ENCODE measurements around the gene PCYT2. TPM values are rescaled to one million over a fixed set of nuclear protein-coding genes. Genes with fewer than 3 reads are reported as not detected.

The PCYT2 gene
- total and polyA plus RNA-seq, 9 of the 15 experiments (the other 6 are each of a cell fraction or from before 2014, with no cell fraction given), result 0.92 to 134 (median 82.5) TPM

DNA sequence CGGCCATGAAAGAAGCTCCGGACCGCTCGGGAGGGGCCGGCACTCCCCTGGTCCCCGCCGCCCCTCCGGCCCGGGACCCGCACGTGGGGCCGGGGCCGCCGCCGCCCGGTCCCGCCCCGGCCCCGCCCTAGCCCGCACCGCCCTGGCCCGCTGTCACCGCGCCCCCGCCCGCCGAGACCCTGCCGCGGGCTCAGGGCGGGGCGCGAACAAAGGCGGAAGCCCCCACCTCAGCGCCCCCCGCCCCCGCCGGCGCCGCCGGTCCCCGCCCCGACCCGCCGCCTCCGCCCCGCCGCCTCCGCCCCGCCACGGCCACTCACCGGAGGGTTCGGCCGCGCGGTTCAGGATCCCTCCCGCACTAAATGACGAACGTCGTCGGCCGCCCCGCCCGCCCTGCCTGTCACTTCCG, 40.2 kb downstream of the PCYT2 start, which contains the start of gene ARHGDIA:
Gene ARHGDIA, minus strand, starts transcription at position 357 of the 406 bp plus-strand sequence. CDS start 1,407 bp downstream, outside the sequence.
- H3K36me3 ChIP-seq (ENCODE audit: control insufficient read depth, insufficient read depth, low read length), result peaks cover 30% of the 10 kb centered on the region; the same call in 1 of the 3 replicates
- no peaks in the 10 kb centered on the region for H3K9me3 ChIP-seq (replicated peaks; ENCODE audit: control insufficient read depth, insufficient read depth, low read depth, low read length)
- peak within 1 kb of the TSS; percentile 93 for H3K4me2 ChIP-seq (ENCODE audit: insufficient read depth, low read length)
- 0% methylated on average over 8 of the region's 64 CpGs for WGBS (ENCODE audit: insufficient coverage, low coverage, missing lambda C conversion rate)
- BruUV-seq (replicated peaks), result no TSS peak
- intact Hi-C loops (cut with micrococcal nuclease), result no loop called here
- DNase-seq (ENCODE audit: extremely low read depth in 1 of 4, low spot score in 3 of 4) (peak in 2 of 4 experiments; percentile 94 to 95), FAIRE-seq (no peak), ATAC-seq (peak; percentile 3)
- H3K9ac ChIP-seq (ENCODE audit: insufficient read depth in 1 of 2, low read depth in 2 of 2, low read length in 2 of 2), result peak within 1 kb of the TSS; percentile 99 to 100
- H3K4me3 ChIP-seq, result peak within 1 kb of the TSS; percentile 93
- H4K20me1 ChIP-seq (replicated peaks; ENCODE audit: control insufficient read depth, insufficient read depth, low read length), result peaks cover 29% of the 10 kb centered on the region
- H3K4me1 ChIP-seq (replicated peaks in 1 of 2; ENCODE audit: control insufficient read depth in 2 of 2, insufficient read depth in 2 of 2, low read length in 2 of 2), result peaks cover 27 to 72% of the 10 kb centered on the region in 2 experiments
- H3K79me2 ChIP-seq (ENCODE audit: control insufficient read depth, insufficient read depth, low read length), result peaks cover 41% of the 10 kb centered on the region
- ChIA-PET CTCF (ENCODE audit: low intra/inter-chr PET ratio) (no interaction called here), POLR2A (interaction anchor here (0.8 to 2.6 kb wide), 7 partner anchors 9 to 149 kb away, joined by 3 to 13 read pairs (median 3); partner anchors contain the start of gene MCRIP1)
- peak within 1 kb of the TSS; percentile 100 for H3K27ac ChIP-seq (ENCODE audit: extremely low read depth, low read depth, low read length)
- H2AFZ ChIP-seq (ENCODE audit: low read depth, low read length), result peak within 1 kb of the TSS; percentile 64
- no peaks in the 10 kb centered on the region for H3K27me3 ChIP-seq (ENCODE audit: control insufficient read depth in 2 of 2, insufficient read depth in 2 of 2, low read length in 2 of 2)
- in situ Hi-C loops (cut with MboI), result no loop called here
- H3K9me1 ChIP-seq (ENCODE audit: control insufficient read depth, insufficient read depth, low read length), result no peaks in the 10 kb centered on the region
- TF ChIP-seq SIN3A (IDR thresholded peaks at IDR 0.05; ENCODE audit: borderline replicate concordance in 2 of 2, control insufficient read depth in 1 of 2, low read depth in 2 of 2, low read length in 2 of 2) (0 out of 4 replicates have a peak, but pooled peaks of 1 of the 2 experiments have one; percentile 61), HOXB6 (CRISPR knock-in tag; IDR thresholded peaks at IDR 0.05; ENCODE audit: borderline replicate concordance) (no peak), ZSCAN32 (CRISPR knock-in tag; IDR thresholded peaks at IDR 0.05) (no peak), ZNF644 (tag; IDR thresholded peaks at IDR 0.05; ENCODE audit: low read depth) (no peak), TAL1 (IDR thresholded peaks at IDR 0.05) (no peak), JUND (IDR thresholded peaks at IDR 0.05; ENCODE audit: borderline replicate concordance, low read depth, low read length) (peak; percentile 49; the same call in 1 of the 2 replicates), JUND (tag; IDR thresholded peaks at IDR 0.05; ENCODE audit: borderline replicate concordance, low read depth, low read length) (no peak), HDAC2 (IDR thresholded peaks at IDR 0.05) (no peak), SRSF9 (IDR thresholded peaks at IDR 0.05; ENCODE audit: borderline replicate concordance, low read depth, low read length) (no peak), TAF1 (IDR thresholded peaks at IDR 0.05; ENCODE audit: control insufficient read depth, extremely low read depth, insufficient read depth, low read length, severe bottlenecking) (peak; percentile 72)
- TF ChIP-seq, protein P1, sequence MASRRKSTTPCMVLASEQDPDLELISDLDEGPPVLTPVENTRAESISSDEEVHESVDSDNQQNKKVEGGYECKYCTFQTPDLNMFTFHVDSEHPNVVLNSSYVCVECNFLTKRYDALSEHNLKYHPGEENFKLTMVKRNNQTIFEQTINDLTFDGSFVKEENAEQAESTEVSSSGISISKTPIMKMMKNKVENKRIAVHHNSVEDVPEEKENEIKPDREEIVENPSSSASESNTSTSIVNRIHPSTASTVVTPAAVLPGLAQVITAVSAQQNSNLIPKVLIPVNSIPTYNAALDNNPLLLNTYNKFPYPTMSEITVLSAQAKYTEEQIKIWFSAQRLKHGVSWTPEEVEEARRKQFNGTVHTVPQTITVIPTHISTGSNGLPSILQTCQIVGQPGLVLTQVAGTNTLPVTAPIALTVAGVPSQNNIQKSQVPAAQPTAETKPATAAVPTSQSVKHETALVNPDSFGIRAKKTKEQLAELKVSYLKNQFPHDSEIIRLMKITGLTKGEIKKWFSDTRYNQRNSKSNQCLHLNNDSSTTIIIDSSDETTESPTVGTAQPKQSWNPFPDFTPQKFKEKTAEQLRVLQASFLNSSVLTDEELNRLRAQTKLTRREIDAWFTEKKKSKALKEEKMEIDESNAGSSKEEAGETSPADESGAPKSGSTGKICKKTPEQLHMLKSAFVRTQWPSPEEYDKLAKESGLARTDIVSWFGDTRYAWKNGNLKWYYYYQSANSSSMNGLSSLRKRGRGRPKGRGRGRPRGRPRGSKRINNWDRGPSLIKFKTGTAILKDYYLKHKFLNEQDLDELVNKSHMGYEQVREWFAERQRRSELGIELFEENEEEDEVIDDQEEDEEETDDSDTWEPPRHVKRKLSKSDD (conservative IDR thresholded peaks at IDR 0.05; ENCODE audit: low read length), result no peak
- TF ChIP-seq, protein P2, sequence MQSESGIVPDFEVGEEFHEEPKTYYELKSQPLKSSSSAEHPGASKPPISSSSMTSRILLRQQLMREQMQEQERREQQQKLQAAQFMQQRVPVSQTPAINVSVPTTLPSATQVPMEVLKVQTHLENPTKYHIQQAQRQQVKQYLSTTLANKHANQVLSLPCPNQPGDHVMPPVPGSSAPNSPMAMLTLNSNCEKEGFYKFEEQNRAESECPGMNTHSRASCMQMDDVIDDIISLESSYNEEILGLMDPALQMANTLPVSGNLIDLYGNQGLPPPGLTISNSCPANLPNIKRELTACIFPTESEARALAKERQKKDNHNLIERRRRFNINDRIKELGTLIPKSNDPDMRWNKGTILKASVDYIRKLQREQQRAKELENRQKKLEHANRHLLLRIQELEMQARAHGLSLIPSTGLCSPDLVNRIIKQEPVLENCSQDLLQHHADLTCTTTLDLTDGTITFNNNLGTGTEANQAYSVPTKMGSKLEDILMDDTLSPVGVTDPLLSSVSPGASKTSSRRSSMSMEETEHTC (IDR thresholded peaks at IDR 0.05), result 0 out of 2 replicates have a peak, but pooled peaks have one; percentile 91
- TF ChIP-seq, protein P3, sequence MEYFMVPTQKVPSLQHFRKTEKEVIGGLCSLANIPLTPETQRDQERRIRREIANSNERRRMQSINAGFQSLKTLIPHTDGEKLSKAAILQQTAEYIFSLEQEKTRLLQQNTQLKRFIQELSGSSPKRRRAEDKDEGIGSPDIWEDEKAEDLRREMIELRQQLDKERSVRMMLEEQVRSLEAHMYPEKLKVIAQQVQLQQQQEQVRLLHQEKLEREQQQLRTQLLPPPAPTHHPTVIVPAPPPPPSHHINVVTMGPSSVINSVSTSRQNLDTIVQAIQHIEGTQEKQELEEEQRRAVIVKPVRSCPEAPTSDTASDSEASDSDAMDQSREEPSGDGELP (CRISPR knock-in tag; IDR thresholded peaks at IDR 0.05; ENCODE audit: borderline replicate concordance), result no peak
